ENCODE results near the gene CALU.

GRCh38 chr7:128809363-128809762, 70.2 kb downstream of the CALU start:
- TF ChIP-seq WRNIP1 (IDR thresholded peaks at IDR 0.05; ENCODE audit: borderline replicate concordance, low read depth, low read length) (no peak), EP300 (IDR thresholded peaks at IDR 0.05; ENCODE audit: borderline replicate concordance in 1 of 2, control insufficient read depth in 1 of 2, low read depth in 2 of 2, low read length in 2 of 2) (no peak), ATF3 (IDR thresholded peaks at IDR 0.05; ENCODE audit: borderline replicate concordance, extremely low read depth, low read depth, low read length) (no peak), ETV6 (conservative IDR thresholded peaks at IDR 0.05 in 1 of 2, IDR thresholded peaks at IDR 0.05 in 1 of 2; ENCODE audit: borderline replicate concordance in 1 of 2, low read depth in 1 of 2) (no peak), SREBF2 (IDR thresholded peaks at IDR 0.05; ENCODE audit: low read length) (no peak), POLR2A (IDR thresholded peaks at IDR 0.05; ENCODE audit: low read depth, low read length) (no peak), NR2F1 (conservative IDR thresholded peaks at IDR 0.05) (no peak), E2F4 (IDR thresholded peaks at IDR 0.05; ENCODE audit: low read depth, low read length) (no peak), STAT3 (IDR thresholded peaks at IDR 0.05; ENCODE audit: low read depth, low read length) (no peak), RFX5 (IDR thresholded peaks at IDR 0.05; ENCODE audit: low read depth, low read length) (no peak)
